ENCODE data around the gene PLRG1.

The PLRG1 gene

GRCh38 chr4:154569028-154569427 lies 18.8 kb upstream of the PLRG1 start:
- H3K4me3 ChIP-seq (ENCODE audit: low read length, poor library complexity, severe bottlenecking): no peak overlapping the region
- no peaks in the 10 kb centered on the region for H3K9me3 ChIP-seq (ENCODE audit: insufficient read depth, low read depth, low read length)
- H4K20me1 ChIP-seq (ENCODE audit: insufficient read depth, low read length, poor library complexity, severe bottlenecking): no peaks in the 10 kb centered on the region
- H3F3A ChIP-seq (ENCODE audit: low read depth): no peaks in the 10 kb centered on the region
- H3K4me2 ChIP-seq (ENCODE audit: low read depth, low read length, poor library complexity, severe bottlenecking): no peak overlapping the region
- H3K27me3 ChIP-seq (ENCODE audit: insufficient read depth, low read length, poor library complexity, severe bottlenecking): no peaks in the 10 kb centered on the region
- no peak overlapping the region for H2AFZ ChIP-seq (ENCODE audit: low read length)
- no peaks in the 10 kb centered on the region for H3K9me2 ChIP-seq (replicated peaks; ENCODE audit: low read depth, low read length)
- no peaks in the 10 kb centered on the region for H3K79me2 ChIP-seq (ENCODE audit: insufficient read depth, low read length)
- H3K36me3 ChIP-seq (ENCODE audit: insufficient read depth, low read length): no peaks in the 10 kb centered on the region
- no peak for TF ChIP-seq CTCF (conservative IDR thresholded peaks at IDR 0.05; ENCODE audit: low read length)
- TF ChIP-seq EZH2phosphoT487 (IDR thresholded peaks at IDR 0.05; ENCODE audit: borderline replicate concordance): no peak
- H3K9ac ChIP-seq (ENCODE audit: low read depth, low read length, poor library complexity, severe bottlenecking): no peak overlapping the region
- no peaks in the 10 kb centered on the region for H3K4me1 ChIP-seq (ENCODE audit: insufficient read depth, low read length, poor library complexity, severe bottlenecking)

DNA sequence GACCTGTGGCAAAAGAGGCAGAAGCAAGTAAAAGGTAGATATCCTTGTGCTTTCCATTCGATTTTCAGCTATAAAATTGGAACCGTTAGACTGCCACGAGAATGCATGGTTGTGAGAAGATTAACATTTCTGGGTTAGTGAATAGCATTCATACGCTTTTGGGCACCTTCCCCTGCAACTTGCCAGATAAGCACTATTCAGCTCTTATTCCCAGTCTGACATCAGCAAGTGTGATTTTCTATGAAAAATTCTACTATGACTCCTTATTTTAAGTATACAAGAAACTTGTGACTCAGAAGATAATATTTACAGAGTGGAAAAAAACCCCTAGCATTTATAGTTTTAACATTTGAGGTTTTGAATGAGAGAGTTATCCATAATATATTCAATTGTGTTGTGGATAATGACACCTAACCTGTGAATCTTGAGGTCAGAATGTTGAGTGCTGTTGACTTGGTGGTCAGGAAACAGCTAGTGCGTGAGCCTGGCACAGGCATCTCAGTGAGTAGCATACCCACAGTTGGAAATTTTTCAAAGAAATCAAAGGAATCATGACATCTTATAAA lies 16.5 kb upstream of the PLRG1 start:
- H3K4me1 ChIP-seq (ENCODE audit: insufficient read depth, low read length, poor library complexity, severe bottlenecking): no peaks in the 10 kb centered on the region
- H2AFZ ChIP-seq (ENCODE audit: low read length): no peak overlapping the region

GRCh38 chr4:154565704-154566103 lies 15.5 kb upstream of the PLRG1 start:
- Histone ChIP-seq H3K27me3 (ENCODE audit: insufficient read depth, low read length, poor library complexity, severe bottlenecking) (no peaks in the 10 kb centered on the region), H3F3A (ENCODE audit: low read depth) (no peaks in the 10 kb centered on the region), H3K9me2 (replicated peaks; ENCODE audit: low read depth, low read length) (no peaks in the 10 kb centered on the region), H3K79me2 (ENCODE audit: insufficient read depth, low read length) (no peaks in the 10 kb centered on the region), H3K4me2 (ENCODE audit: low read depth, low read length, poor library complexity, severe bottlenecking) (no peak overlapping the region), H3K4me3 (ENCODE audit: low read length, poor library complexity, severe bottlenecking) (no peak overlapping the region), H3K36me3 (ENCODE audit: insufficient read depth, low read length) (no peaks in the 10 kb centered on the region), H3K4me1 (ENCODE audit: insufficient read depth, low read length, poor library complexity, severe bottlenecking) (no peaks in the 10 kb centered on the region), H4K20me1 (ENCODE audit: insufficient read depth, low read length, poor library complexity, severe bottlenecking) (no peaks in the 10 kb centered on the region), H3K9ac (ENCODE audit: low read depth, low read length, poor library complexity, severe bottlenecking) (no peak overlapping the region), H2AFZ (ENCODE audit: low read length) (no peak overlapping the region), H3K9me3 (ENCODE audit: insufficient read depth, low read depth, low read length) (no peaks in the 10 kb centered on the region)
- no peak for TF ChIP-seq EZH2phosphoT487 (IDR thresholded peaks at IDR 0.05; ENCODE audit: borderline replicate concordance)
- no peak for TF ChIP-seq CTCF (conservative IDR thresholded peaks at IDR 0.05; ENCODE audit: low read length)

More for the DNA sequence above, 16.5 kb upstream of the PLRG1 start:
- TF ChIP-seq EZH2phosphoT487 (IDR thresholded peaks at IDR 0.05; ENCODE audit: borderline replicate concordance) (no peak), CTCF (conservative IDR thresholded peaks at IDR 0.05; ENCODE audit: low read length) (no peak)
- Histone ChIP-seq H3K27me3 (ENCODE audit: insufficient read depth, low read length, poor library complexity, severe bottlenecking) (no peaks in the 10 kb centered on the region), H3K9me3 (ENCODE audit: insufficient read depth, low read depth, low read length) (no peaks in the 10 kb centered on the region), H3K79me2 (ENCODE audit: insufficient read depth, low read length) (no peaks in the 10 kb centered on the region), H3K4me2 (ENCODE audit: low read depth, low read length, poor library complexity, severe bottlenecking) (no peak overlapping the region), H3K36me3 (ENCODE audit: insufficient read depth, low read length) (no peaks in the 10 kb centered on the region), H3K9ac (ENCODE audit: low read depth, low read length, poor library complexity, severe bottlenecking) (no peak overlapping the region), H3K4me3 (ENCODE audit: low read length, poor library complexity, severe bottlenecking) (no peak overlapping the region), H3F3A (ENCODE audit: low read depth) (no peaks in the 10 kb centered on the region), H3K9me2 (replicated peaks; ENCODE audit: low read depth, low read length) (no peaks in the 10 kb centered on the region), H4K20me1 (ENCODE audit: insufficient read depth, low read length, poor library complexity, severe bottlenecking) (no peaks in the 10 kb centered on the region)
